NCI-H82 treated with DMSO at 0.1 percent for 48 hours (cell line): Measurements from ENCODE around the gene CDC42SE2.
"Not testable (repeated sequence)": the region's sequence is repeated elsewhere in the genome, so short reads cannot be mapped to it uniquely, and the experiment has no call there.

Experiments used
- DNase-seq: peaks from one replicate; lab custom pipeline; 2025; ENCODE audit not compliant: unreplicated experiment; lab: John Stamatoyannopoulos, UW

The CDC42SE2 gene

DNA sequence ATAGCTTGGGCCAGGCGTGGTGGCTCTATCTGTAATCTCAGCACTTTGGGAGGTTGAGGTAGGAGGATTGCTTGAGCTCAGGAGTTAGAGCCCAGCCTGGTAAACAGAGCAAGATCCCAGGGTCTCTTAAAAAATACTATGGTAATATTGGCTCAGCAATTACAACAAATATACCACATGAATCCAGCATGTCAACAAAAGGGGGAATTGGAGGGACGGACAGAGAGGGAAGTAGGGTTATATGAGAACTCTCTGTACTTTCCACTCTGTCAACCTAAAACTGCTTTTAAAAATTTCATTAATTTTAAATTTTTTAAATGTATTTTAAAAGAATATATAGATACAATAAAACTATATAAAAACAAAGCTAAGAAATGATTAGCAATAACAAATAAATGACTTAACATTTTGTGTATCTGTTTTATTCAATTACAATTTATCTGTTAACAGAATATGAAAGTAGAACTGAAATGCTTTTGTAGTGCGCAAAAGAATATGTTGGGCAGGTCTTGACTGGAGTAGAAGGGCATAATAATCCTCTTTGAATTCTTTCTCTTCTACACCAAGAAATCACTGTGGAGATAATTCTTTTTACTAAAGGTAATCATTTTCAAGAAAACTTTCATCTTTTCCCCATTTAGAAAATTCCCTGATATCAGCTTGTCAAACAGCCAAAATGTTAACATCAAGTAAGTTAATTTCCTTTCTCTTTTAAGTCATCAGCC lies 12.9 kb upstream of the CDC42SE2 start:
- DNase-seq: no peak

GRCh38 chr5:131252824-131253171 lies 11.1 kb upstream of the CDC42SE2 start:
- no peak for DNase-seq

DNA sequence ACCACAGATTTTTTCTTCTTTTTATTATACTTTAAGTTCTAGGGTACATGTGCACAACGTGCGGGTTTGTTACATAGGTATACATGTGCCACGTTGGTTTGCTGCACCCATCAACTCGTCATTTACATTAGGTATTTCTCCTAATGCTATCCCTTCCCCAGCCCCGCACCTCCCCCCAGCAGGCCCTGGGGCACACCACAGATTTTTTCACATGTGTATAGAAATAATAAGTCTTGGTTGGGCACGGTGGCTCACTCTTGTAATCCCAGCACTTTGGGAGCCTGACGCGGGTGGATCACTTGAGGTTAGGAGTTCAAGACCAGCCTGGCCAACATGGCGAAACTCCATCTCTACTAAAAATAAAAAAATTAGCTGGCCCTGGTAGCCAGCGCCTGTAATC lies 9.8 kb upstream of the CDC42SE2 start:
- DNase-seq: not testable (repeated sequence)

DNA sequence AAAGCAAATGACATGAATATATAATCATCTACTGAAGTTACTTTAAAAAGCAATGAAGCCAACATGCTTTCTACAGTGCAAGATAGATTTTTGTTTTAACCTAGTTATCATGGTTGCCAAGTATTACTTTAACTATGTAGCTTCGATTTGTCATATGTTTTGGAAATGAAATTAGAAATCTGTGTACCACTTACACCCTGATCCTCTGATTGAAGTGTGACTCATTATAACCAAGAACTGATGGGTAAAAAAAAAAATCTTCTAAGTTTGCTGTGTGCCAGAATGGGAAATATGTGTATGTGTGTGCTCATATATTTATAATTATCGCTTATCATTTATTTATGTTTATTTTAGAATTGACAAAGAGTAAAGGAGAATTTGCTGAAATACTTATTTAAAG lies 9.1 kb upstream of the CDC42SE2 start:
- DNase-seq: no peak

DNA sequence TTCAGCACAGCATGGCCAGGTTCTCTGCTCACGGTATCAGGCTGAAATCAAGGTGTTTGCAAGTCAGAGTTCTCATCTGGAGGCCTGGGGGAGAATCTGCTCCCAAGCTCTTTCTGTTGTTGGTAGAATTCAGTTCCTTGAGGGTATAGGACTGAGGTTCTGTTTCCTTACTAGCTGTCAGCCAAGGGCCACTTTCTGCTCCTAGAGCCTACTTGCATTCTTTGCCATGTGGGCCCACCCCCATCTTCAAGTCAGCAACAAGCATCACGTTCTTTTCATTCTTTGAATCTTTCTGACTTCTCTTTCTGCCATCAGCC lies 7.4 kb upstream of the CDC42SE2 start:
- no peak for DNase-seq

GRCh38 chr5:131258733-131259132 lies 5.1 kb upstream of the CDC42SE2 start:
- no peak for DNase-seq

DNA sequence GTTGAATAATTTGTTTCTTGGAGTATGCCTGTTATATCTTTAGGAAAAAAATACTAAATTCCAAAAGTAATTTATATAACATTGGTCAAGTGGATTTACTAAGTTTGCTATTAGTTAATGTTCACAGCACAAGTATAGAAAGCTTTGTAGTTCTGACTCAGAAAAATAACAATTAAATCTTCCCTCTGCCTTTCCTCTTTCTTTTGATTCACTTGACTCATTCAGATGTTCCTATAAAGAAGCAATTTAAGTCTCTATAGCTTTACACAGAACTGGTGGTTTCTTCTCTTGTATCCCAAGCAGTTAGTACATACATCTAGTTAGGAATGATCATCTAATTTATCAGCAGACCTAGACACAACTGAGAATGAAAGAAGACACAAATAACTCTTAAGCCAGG lies 4.5 kb upstream of the CDC42SE2 start:
- no peak for DNase-seq

GRCh38 chr5:131260895-131261294 lies 3.0 kb upstream of the CDC42SE2 start:
- no peak for DNase-seq

- DNase-seq: no peak
These were observed 2.4 kb upstream of the CDC42SE2 start for GRCh38 chr5:131261483-131261882.

DNA sequence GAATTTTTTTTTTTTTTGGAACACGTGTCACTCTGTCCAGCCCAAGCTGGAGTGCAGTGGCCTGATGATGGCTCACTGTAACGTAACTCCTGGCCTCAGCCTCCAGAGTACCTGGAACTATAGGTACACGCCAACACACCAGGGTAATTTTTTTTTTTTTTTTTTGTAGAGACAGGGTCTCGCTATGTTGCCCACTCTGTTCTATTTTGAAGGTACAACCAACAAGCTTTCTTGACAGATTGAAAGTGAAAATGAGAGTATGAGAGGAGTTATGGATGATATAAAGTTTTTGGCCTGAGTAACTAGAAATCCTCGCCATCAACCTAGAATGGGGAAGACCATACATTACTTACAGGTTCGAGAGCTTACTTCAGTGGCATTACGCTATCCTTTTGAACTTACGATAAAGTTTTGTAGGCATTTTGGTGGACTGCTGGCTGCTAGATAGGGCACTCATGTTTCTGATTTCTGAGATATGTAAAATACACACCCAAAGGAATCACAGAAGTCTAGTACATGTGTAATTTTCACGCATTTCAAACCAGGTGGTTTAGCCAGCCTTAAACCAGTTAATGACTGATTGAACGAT lies 806 bp upstream of the CDC42SE2 start:
- no peak for DNase-seq

DNA sequence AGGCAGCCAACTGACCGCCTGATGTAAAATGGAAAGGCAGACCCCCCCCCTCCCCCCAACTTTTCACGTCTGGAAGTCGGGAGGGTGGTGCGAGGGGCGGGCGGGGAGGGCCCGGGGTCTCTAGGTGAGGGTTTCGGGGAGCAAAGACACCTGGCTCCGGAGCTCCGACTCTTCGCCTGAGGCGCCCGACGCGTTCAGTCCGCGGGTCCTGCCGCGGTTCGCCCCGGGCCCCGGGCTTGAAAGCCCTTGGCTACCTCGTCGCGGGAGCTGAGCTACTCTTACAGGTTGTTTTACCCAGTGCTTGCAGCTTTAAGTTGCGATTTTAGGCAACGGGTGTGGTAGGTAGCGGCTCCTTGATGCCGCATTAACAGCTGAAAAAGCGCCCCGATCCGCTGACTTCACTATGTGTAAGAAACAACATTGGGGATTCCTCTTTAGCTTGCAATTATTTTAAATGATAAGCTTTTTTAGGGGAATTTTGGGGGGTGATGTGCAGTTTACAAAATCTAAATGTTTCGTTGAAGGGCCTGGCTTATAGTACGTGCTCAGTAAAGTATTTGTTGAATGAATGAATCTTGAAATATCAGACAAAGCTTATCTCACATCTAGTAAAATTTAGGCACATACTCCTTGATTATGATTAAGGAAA lies 722 bp downstream of the CDC42SE2 start:
- no peak for DNase-seq

DNA sequence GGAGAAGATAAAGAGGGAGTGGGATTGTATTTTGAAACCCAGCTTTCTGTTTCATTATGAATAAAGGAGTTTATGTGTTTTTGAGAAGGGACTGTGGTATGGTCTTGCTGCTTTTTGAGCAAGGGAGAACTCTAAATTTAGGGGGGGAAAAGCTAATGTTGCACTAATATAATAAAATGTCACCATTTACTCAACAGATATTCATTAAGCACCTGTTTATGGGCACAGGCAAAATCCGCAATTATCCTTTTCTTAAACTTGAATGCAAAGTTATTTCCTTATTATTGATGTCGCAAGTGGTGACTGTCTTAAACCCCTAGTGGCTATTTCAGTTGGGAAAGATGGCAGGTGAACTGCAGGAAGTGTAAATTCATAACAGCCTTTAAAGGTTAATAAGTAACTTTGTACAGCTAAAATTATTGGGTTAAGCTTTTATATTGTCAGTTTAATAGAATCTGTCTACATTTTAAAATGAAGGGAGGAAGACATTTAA lies 1.5 kb downstream of the CDC42SE2 start:
- DNase-seq: no peak

GRCh38 chr5:131266370-131267060 lies 2.7 kb downstream of the CDC42SE2 start:
- no peak for DNase-seq

- DNase-seq: no peak
These were observed 5.0 kb downstream of the CDC42SE2 start for GRCh38 chr5:131268758-131269370.

- no peak for DNase-seq
These were observed 7.0 kb downstream of the CDC42SE2 start for GRCh38 chr5:131270809-131271208.

- DNase-seq: not testable (repeated sequence)
These were observed 8.0 kb downstream of the CDC42SE2 start for GRCh38 chr5:131271888-131272287.

DNA sequence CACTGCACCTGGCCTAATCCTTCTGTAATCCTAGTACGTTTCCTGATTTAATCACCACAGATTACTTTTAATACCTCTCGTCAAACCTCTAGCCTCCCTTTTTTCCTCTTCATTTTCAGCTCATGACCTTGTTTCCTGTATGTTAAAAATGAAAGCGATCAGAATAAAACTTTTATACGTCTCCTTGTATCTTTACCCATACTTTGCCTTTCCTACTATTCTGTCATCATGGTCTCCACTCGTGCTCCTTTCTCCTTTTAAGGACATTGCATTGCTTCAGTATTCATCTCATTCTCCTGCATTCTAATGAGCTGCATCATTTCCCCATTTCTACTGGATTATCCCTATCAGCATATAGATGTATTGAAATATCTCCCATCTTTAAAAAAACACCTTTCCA lies 8.5 kb downstream of the CDC42SE2 start:
- DNase-seq: no peak

- DNase-seq: no peak
These were observed 8.9 kb downstream of the CDC42SE2 start for GRCh38 chr5:131272724-131273123.

- DNase-seq: no peak
These were observed 10.6 kb downstream of the CDC42SE2 start for GRCh38 chr5:131274326-131275063.

DNA sequence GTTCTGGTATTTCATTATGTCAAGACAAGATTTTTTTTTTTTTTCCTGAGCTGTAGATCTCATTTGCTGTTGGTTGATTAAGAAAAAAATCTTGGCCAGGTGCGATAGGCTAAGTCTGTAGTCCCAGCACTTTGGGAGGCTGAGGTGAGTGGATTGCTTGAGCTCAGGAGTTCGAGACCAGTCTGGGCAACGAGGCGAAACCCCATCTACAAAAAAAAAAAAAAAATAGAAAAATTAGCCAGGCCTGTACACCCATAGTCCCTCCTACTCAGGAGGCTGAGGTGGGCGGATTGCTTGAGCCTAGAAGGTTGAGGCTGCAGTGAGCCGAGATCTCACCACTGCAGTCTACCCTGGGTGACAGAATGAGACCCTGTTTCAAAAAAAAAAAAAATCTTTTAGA lies 12.2 kb downstream of the CDC42SE2 start:
- DNase-seq: no peak

- DNase-seq: no peak
These were observed 13.6 kb downstream of the CDC42SE2 start for GRCh38 chr5:131277447-131277846.
